Measurements from ENCODE around the gene XBP1.

GRCh38 chr22:28792491-28793383, 7.6 kb downstream of the XBP1 start:
- TF ChIP-seq CTCF (IDR thresholded peaks at IDR 0.05) (no peak), TCF12 (IDR thresholded peaks at IDR 0.05) (no peak), EP300 (IDR thresholded peaks at IDR 0.05; ENCODE audit: borderline replicate concordance in 1 of 2, low read depth in 1 of 2, low read length in 1 of 2) (no peak), REST (IDR thresholded peaks at IDR 0.05; ENCODE audit: low read depth, low read length) (no peak), GABPA (IDR thresholded peaks at IDR 0.05; ENCODE audit: low read depth) (no peak), POLR2AphosphoS5 (IDR thresholded peaks at IDR 0.05; ENCODE audit: low read depth, low read length) (no peak), TAF1 (IDR thresholded peaks at IDR 0.05; ENCODE audit: borderline replicate concordance, low read depth, low read length) (no peak), EZH2phosphoT487 (IDR thresholded peaks at IDR 0.05; ENCODE audit: borderline replicate concordance, low read depth) (no peak)
